SK-N-SH treated with all-trans-retinoic acid at 6 μM for 48 hours (cell line): ENCODE measurements around the gene SNX9.

ENCODE experiments used
- ARNTL ChIP-seq: fragments of 450-650 bp; formaldehyde crosslinking; IDR thresholded peaks from 2 replicates; pipeline ENCODE4 v1.5.0; 2020; ENCODE audit warnings: low read depth, mild to moderate bottlenecking, moderate library complexity, borderline replicate concordance
- BACH2 ChIP-seq: fragments of 250-450 bp; sonication (Bioruptor Pico); IDR thresholded peaks from 2 replicates; pipeline ENCODE4 v1.9.0; 2021; ENCODE audit warnings: mild to moderate bottlenecking, borderline replicate concordance
- CREB5 ChIP-seq: fragments of 250-450 bp; sonication (Bioruptor Pico); IDR thresholded peaks from 2 replicates; pipeline ENCODE4 v1.5.1; 2020; ENCODE audit warnings: low read depth, mild to moderate bottlenecking, moderate library complexity
- CSRNP3 ChIP-seq: fragments of 250-450 bp; sonication (Bioruptor Pico); IDR thresholded peaks from 2 replicates; pipeline ENCODE4 v1.5.1; 2021; ENCODE audit warnings: mild to moderate bottlenecking, moderate library complexity
- GLIS3 ChIP-seq: fragments of 250-450 bp; sonication (Bioruptor Pico); IDR thresholded peaks from 2 replicates; pipeline ENCODE4 v1.5.0; 2020; ENCODE audit warnings: mild to moderate bottlenecking, moderate library complexity
- PATZ1 ChIP-seq: fragments of 250-450 bp; sonication (Bioruptor Pico); IDR thresholded peaks from 2 replicates; pipeline ENCODE4 v1.8.0; 2020; ENCODE audit warnings: mild to moderate bottlenecking, moderate library complexity, borderline replicate concordance
- POU6F1 ChIP-seq: fragments of 250-450 bp; sonication (Bioruptor Pico); IDR thresholded peaks from 2 replicates; pipeline ENCODE4 v1.8.0; 2021; ENCODE audit warnings: low read depth, mild to moderate bottlenecking, moderate library complexity, borderline replicate concordance
- PPARA ChIP-seq: fragments of 250-450 bp; sonication (Bioruptor Pico); IDR thresholded peaks from 2 replicates; pipeline ENCODE4 v1.5.0; 2020; ENCODE audit warnings: mild to moderate bottlenecking, borderline replicate concordance
- SNAI2 ChIP-seq: fragments of 250-450 bp; sonication (Bioruptor Pico); IDR thresholded peaks from 2 replicates; pipeline ENCODE4 v1.5.0; 2020; ENCODE audit warnings: mild to moderate bottlenecking, moderate library complexity
- ZC3H10 ChIP-seq: fragments of 250-450 bp; sonication (Bioruptor Pico); IDR thresholded peaks from 2 replicates; pipeline ENCODE4 v1.5.1; 2021; ENCODE audit warnings: mild to moderate bottlenecking, moderate library complexity
- ZFP30 ChIP-seq: fragments of 450-650 bp; formaldehyde crosslinking; IDR thresholded peaks from 2 replicates; pipeline ENCODE4 v1.5.0; 2022; ENCODE audit warnings: mild to moderate bottlenecking, moderate library complexity
- ZNF70 ChIP-seq: fragments of 450-650 bp; formaldehyde crosslinking; IDR thresholded peaks from 2 replicates; pipeline ENCODE4 v1.5.0; 2020; ENCODE audit warnings: mild to moderate bottlenecking, moderate library complexity
- ZNF8 ChIP-seq: fragments of 450-650 bp; formaldehyde crosslinking; IDR thresholded peaks from 2 replicates; pipeline ENCODE4 v1.5.0; 2020; ENCODE audit warnings: mild to moderate bottlenecking, moderate library complexity

- no peak for TF ChIP-seq ARNTL
- no peak for TF ChIP-seq PATZ1 (CRISPR knock-in tag)
- TF ChIP-seq ZNF8 (CRISPR knock-in tag), result no peak
- TF ChIP-seq ZNF70 (CRISPR knock-in tag), result no peak
- TF ChIP-seq POU6F1 (CRISPR knock-in tag), result no peak
- no peak for TF ChIP-seq CREB5 (CRISPR knock-in tag)
- no peak for TF ChIP-seq ZFP30
- no peak for TF ChIP-seq ZC3H10 (CRISPR knock-in tag)
- TF ChIP-seq CSRNP3 (CRISPR knock-in tag), result no peak
- no peak for TF ChIP-seq BACH2 (CRISPR knock-in tag)
- TF ChIP-seq SNAI2, result no peak
- no peak for TF ChIP-seq PPARA (CRISPR knock-in tag)
- TF ChIP-seq GLIS3 (CRISPR knock-in tag), result no peak
Measured at GRCh38 chr6:157877573-157878438, 54.8 kb downstream of the SNX9 start.
